Renal cortical epithelial cell (primary cell): ENCODE data around the gene CYP2F1. TPM values are rescaled to one million over a fixed set of nuclear protein-coding genes. Genes with fewer than 3 reads are reported as not detected.
A peak's percentile ranks its signal among the peaks of the same experiment; 100 is the strongest.
"Not testable (repeated sequence)": the region's sequence is repeated elsewhere in the genome, so short reads cannot be mapped to it uniquely, and the experiment has no call there.

Experiments
- DNase-seq: peaks from one replicate; pipeline ENCODE4 v3.0.0-alpha.2; 2011; ENCODE audit warnings: low read depth
- total RNA-seq: library from RNA; depleted of rRNA; stranded (reverse); fragments of >200 nt; gene quantifications from 2 replicates; pipeline ENCODE4 v1.2.3, GENCODE V29; 2014

Gene CYP2F1
- total RNA-seq, 1 donor from 2014 or later, result not detected

GRCh38 chr19:41127362-41127761, 13.1 kb downstream of the CYP2F1 start:
- DNase-seq, result not testable (repeated sequence)

DNA sequence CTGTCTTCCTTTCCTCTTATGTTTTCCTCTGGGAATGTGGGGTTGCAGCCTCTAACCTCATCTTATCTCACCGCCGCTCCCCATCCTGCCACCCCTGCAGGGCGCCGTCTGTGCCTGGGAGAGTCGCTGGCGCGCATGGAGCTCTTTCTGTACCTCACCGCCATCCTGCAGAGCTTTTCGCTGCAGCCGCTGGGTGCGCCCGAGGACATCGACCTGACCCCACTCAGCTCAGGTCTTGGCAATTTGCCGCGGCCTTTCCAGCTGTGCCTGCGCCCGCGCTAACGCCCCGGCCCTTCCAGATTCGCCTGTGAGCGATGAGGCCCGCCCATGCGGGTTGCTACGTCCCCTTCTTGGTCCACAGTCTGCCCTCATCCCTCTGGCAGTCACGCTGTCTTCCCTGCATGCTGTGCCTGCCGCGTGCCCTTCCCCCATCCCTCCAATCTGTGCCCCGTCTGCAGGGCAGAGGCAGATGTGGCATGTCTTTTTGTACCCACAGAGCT, 13.6 kb downstream of the CYP2F1 start:
- DNase-seq, result peak; percentile 53

DNA sequence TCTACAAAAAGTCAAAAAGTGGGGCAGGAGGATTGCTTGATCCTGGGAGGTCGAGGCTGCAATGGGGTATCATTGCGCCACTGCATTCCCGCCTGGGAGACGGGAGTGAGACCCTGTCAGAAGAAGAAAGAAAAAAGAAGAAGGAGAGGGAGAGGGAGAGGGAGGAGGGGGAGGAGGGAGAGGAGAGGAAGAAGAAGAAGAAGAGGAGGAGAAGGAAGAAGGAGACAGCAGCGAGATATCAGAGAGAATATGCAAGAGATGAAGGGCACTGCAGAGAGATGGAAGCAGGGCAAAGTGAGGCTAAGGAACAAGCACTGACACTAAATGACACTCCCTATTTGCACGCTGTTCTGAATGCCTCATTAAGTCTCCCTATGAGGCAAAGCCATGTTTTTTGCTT, 14.5 kb downstream of the CYP2F1 start:
- DNase-seq, result no peak

DNA sequence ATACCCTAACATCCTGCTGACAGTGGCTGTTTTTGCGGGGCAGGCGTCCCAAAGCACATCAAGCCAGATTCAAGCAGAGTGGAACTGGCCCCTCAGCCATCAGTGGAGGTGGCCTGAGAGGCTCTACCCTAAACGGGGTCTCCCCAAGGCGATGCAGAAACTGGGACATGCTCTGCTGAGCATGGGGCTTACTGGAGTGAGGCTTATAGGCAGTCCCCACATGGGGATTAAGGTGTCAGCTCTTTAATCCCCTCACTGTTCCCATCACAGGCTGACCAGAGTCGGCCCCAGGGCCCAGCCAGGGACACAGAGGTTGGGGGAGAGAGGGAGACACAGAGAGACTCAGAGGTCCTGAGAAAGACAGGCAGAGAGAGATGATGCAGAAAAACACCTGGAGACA, 17.0 kb downstream of the CYP2F1 start:
- DNase-seq, result no peak

DNA sequence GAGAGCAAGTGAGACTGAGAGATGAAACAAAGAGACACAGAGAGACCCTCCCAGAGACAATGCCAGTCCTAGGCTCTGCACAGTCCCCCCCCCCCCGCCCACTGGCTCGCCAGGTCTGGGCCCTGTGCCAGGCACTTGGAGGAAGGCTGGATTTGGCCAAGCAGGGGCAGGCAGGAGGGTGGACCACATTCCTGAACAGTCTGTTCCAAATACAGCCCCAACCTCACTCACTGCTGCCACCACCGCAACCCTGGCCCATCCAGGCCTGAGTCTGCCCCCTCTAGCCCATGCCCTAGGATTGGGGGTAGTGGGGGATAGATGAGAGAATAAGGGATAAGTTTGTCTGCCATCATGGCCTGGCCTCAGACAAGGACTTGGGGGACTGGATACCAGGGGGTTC, 19.0 kb downstream of the CYP2F1 start:
- no peak for DNase-seq

GRCh38 chr19:41134616-41135015, 20.4 kb downstream of the CYP2F1 start:
- no peak for DNase-seq

- peak; percentile 43 for DNase-seq
Observed at GRCh38 chr19:41135390-41136384, 21.5 kb downstream of the CYP2F1 start.

DNA sequence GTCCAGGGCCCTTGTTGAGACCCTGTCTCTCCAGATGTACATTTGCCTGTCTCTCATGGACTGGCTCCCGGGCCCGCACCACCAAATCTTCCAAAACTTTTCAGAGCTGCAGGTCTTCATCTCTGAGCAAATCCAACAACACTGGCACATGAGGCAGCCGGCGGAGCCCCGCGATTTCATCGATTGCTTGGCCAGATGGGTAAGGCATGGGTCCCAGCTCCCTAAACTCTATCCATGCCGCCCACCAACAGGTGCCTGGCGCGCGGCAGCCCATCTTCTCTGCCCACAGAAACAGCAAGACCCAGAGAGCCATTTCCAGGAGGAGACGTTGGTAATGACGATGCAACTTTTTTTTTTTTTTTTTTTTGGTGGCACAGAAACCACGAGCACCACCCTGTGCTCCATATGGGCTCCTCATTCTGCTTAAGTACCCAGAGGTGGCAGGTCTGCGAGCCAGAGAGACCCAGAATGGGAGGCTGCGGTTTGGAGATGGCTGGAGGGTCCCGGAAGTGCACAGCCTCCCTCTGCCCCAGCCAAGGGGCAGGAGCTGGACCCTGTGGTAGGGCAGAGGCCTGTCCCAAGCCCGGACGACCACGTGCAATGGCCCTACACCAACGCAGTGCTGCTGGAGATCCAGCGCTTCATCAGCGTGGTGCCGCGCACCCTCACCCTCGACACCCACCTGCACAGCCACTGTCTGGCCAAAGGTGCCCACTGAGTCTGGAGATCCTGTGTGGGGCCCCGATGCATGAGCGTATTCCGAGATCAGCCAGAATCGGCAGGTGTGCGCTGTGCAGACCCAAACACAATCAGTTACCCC, 22.6 kb downstream of the CYP2F1 start:
- DNase-seq, result no peak

- peak; percentile 66 for DNase-seq
Observed at GRCh38 chr19:41144403-41144802, 30.2 kb downstream of the CYP2F1 start.

DNA sequence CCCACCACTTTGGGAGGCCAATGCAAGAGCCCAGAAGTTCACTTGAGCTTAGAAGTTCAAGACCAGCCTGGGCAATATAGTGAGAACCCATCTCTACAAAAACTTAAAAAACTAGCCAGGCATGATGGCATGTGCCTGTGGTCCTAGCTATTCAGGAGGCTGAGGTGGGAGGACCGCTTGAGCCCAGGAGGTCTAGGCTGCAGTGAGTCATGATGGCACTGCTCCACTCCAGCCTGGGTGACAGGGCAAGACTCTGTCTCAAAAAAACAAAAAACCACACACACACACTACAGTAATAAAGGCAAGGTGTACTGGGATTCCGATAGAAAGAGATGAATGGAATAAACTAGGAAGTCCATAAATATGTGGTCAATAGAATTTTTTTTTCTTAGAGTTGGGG, 35.6 kb downstream of the CYP2F1 start:
- DNase-seq, result no peak

DNA sequence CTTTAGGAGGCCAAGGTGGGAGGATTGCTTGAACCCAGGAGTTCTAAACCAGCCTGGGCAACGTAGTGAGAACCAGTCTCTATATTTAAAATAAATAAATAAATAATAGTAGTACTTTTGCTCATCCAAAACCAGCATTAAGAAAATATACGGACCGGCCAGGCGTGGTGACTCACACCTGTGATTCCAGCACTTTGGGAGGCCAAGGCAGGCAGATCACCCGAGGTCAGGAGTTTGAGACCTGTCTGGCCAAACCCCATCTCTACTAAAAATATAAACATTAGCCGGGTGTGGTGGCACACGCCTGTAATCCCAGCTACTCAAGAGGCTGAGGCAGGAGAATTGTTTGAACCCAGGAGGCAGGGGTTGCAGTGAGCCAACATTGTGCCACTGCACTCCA, 36.8 kb downstream of the CYP2F1 start:
- not testable (repeated sequence) for DNase-seq

- no peak for DNase-seq
Observed at GRCh38 chr19:41154060-41154459, 39.8 kb downstream of the CYP2F1 start.

DNA sequence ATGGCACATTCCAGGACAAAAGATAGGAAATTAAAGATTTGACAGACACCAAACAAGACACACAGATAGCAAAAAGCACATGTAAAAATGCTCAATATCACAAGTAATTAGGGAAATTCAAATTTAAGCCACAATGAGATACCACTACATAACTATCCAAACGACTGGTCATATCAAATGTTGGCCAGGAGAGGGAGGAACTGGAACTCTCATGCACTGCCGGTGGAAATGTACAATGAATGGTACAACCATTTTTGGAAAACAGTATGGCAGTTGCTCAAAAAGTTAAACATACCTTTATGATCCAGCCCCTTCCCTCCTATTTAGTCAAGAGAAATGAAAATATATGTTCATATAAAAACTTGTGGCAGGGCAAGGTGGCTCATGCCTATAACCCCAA, 42.0 kb downstream of the CYP2F1 start:
- DNase-seq, result no peak

- DNase-seq, result no peak
Observed at GRCh38 chr19:41159881-41160280, 45.6 kb downstream of the CYP2F1 start.

DNA sequence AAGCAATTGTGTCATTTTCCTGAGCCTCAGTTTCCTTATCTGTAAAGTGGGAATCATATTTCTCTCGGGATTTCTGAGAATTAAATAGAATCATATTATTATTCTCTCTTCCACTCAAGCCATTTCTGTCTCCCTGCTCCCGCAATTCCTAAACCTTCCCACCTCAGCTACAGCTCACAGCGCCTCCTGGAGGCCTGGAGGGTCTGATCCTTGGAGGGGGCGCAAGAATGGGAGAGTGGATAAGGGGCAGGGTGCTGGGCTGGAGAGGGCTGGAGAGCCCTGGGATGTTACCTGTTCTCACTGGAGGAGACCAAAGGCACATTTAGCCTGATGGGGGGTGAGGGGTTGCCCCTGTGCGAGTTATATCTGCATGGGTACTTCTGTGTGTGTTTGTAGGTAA, 47.7 kb downstream of the CYP2F1 start:
- no peak for DNase-seq

DNA sequence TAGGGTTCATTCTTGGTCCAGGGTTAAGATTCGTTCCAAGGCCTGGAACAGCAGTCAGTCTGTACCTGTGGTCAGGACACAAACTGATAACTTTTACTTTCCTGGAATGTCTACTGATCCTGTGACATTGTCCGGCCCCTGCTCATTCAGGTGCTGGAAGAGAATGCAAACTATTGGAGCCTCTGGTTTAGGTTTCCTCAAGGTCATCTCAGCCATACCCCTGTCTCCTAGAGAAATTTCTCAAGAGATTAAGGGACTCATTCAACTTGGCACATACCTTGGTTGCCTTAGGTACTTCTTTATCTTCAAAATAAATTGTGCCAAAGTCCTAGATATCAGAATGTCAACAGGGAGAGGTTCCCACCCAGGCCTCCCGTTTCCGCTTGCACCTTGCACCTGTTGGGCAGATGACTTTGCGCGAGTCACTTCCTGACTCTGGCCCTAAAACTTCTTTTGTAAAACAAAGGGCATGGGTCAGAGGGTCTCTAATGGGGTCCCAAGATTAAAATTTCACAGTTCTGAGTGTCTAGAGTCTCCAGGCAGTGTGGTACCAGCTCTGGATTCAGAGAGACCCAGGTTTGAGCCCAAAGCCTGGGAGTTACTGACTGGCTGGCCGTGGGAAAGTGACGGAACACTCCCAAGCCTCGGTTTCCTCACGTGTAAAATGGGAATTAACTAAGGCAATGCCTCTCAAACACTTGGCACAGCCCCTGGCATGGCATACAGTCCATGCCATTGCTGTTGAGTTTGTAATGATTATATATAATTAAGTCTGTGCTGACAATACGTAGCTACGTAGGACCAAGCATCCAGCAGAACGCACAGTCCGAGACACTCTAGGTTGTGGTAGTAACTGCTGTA, 52.9 kb downstream of the CYP2F1 start:
- no peak for DNase-seq

GRCh38 chr19:41172297-41173164, 58.3 kb downstream of the CYP2F1 start:
- no peak for DNase-seq

GRCh38 chr19:41174297-41174928, 60.2 kb downstream of the CYP2F1 start:
- DNase-seq, result no peak

DNA sequence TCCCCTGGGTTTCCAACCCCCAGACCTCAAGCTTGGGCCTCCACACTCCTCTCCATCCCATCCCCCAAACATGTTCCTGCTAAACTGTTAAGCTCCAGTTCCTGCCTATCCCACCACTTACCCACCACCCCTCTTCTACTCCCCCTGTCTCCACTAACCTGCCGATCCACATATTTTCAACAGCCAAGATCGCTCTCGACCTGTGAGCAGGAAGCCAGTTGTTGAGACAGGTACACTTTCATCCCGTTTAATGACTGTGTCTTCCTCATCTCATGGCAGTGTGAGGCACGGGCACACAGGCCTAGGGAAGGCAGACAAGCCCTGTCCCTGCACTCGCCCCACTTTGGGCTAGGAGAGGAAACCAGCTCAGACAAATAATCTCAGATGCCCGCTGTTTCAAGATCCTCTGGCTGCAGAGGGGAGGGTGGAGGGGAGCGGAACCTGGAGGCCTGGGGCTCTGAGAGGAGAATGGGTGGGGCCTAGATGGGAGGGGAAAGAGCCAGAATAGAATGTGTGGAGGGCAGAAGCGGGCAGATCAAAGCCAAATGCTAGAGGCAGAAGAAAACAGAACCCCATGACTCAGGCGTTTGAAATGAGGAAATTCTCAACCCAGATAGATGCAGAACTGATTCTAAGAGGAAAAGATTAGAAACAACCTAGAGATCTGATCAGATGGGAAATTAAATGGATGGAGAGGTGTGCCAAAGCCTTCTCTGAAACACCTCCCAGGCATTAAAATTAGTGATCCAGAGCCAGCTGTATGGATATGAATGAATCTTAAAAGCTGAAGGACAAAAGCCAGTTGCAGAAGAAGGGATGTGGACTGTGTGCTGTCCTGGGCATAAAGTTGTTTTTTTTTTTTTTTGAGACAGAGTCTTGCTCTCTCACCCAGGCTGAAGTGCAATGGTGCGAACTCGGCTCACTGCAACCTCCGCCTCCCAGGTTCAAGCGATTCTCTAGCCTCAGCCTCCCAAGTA, 61.9 kb downstream of the CYP2F1 start:
- peak; percentile 94 for DNase-seq
